Loucy (cell line): Measurements from ENCODE around the gene GRIN2D.
A peak's percentile ranks its signal among the peaks of the same experiment; 100 is the strongest.

Experiments
- H2AFZ ChIP-seq: fragments of 200-600 bp; sonication (generic); 2 replicates; pipeline ENCODE4 v1.6.0; 2016; ENCODE audit warnings: antibody characterized with exemption, mild to moderate bottlenecking, low read length, moderate library complexity
- H3F3A ChIP-seq: fragments of 200-600 bp; 2 replicates; pipeline ENCODE4 v1.6.0; 2016; ENCODE audit warnings: antibody characterized with exemption, low read depth, mild to moderate bottlenecking
- H3K27me3 ChIP-seq: fragments of 200-600 bp; sonication (generic); 2 replicates; pipeline ENCODE4 v1.6.1; 2014; ENCODE audit warnings: low read length, mild to moderate bottlenecking; ENCODE audit not compliant: insufficient read depth, poor library complexity, severe bottlenecking
- H3K36me3 ChIP-seq: fragments of 200-600 bp; sonication (generic); 2 replicates; pipeline ENCODE4 v1.6.1; 2016; ENCODE audit warnings: low read length; ENCODE audit not compliant: insufficient read depth
- H3K4me1 ChIP-seq: fragments of 200-600 bp; sonication (generic); 2 replicates; pipeline ENCODE4 v1.5.1; 2014; ENCODE audit warnings: low read length, mild to moderate bottlenecking; ENCODE audit not compliant: insufficient read depth, poor library complexity, severe bottlenecking
- H3K4me2 ChIP-seq: fragments of 200-600 bp; sonication (generic); 2 replicates; pipeline ENCODE4 v1.6.0; 2014; ENCODE audit warnings: antibody characterized with exemption, low read length, low read depth, mild to moderate bottlenecking; ENCODE audit not compliant: poor library complexity, severe bottlenecking
- H3K4me3 ChIP-seq: fragments of 200-600 bp; sonication (generic); 2 replicates; pipeline ENCODE4 v1.5.1; 2014; ENCODE audit warnings: low read length, mild to moderate bottlenecking, mixed read lengths; ENCODE audit not compliant: poor library complexity, severe bottlenecking
- H3K79me2 ChIP-seq: fragments of 200-600 bp; sonication (generic); 2 replicates; pipeline ENCODE4 v1.6.1; 2014; ENCODE audit warnings: low read length; ENCODE audit not compliant: insufficient read depth
- H3K9ac ChIP-seq: fragments of 200-600 bp; sonication (generic); 2 replicates; pipeline ENCODE4 v1.6.0; 2014; ENCODE audit warnings: mild to moderate bottlenecking, low read depth, low read length, moderate library complexity; ENCODE audit not compliant: poor library complexity, severe bottlenecking
- H3K9me2 ChIP-seq: fragments of 200-600 bp; sonication (generic); replicated peaks from 2 replicates; pipeline ENCODE4 v1.6.1; 2016; ENCODE audit warnings: low read depth, low read length, mixed read lengths
- H3K9me3 ChIP-seq: fragments of 200-600 bp; sonication (generic); 2 replicates; pipeline ENCODE4 v1.6.1; 2014; ENCODE audit warnings: mild to moderate bottlenecking, antibody characterized with exemption, low read length, low read depth; ENCODE audit not compliant: insufficient read depth
- H4K20me1 ChIP-seq: fragments of 200-600 bp; sonication (generic); 2 replicates; pipeline ENCODE4 v1.6.0; 2014; ENCODE audit warnings: antibody characterized with exemption, low read length, mild to moderate bottlenecking; ENCODE audit not compliant: insufficient read depth, poor library complexity, severe bottlenecking
- EZH2phosphoT487 ChIP-seq: fragments of 200-600 bp; IDR thresholded peaks from 2 replicates; pipeline ENCODE4 v1.6.1; 2018; ENCODE audit warnings: antibody characterized with exemption, mild to moderate bottlenecking, moderate library complexity, borderline replicate concordance
- TF ChIP-seq, protein P1 (sequence below): fragments of 200-600 bp; sonication (generic); conservative IDR thresholded peaks from 2 replicates; pipeline ENCODE4 v1.5.1; 2014; ENCODE audit warnings: mild to moderate bottlenecking, antibody characterized with exemption, low read length

The GRIN2D gene

DNA sequence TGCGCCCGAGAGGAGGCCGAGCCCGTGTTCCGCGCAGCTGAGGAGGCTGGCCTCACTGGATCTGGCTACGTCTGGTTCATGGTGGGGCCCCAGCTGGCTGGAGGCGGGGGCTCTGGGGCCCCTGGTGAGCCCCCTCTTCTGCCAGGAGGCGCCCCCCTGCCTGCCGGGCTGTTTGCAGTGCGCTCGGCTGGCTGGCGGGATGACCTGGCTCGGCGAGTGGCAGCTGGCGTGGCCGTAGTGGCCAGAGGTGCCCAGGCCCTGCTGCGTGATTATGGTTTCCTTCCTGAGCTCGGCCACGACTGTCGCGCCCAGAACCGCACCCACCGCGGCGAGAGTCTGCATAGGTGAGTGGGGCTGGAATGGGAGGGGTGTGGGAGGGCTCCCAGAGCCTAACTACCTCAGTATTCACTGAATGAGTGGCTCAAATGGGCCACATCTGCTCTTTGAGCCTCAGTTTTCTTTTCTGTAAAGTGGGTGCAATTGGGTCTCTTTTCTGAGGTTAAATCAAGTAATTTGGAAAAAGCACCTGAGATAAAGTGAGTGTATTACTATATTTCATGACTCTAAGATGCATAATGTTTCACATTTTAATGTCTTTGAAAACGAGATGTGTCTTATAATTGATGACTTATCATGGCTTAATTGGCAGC, 11.7 kb downstream of the GRIN2D start:
- H3F3A ChIP-seq = no peaks in the 10 kb centered on the region
- TF ChIP-seq, protein P1, sequence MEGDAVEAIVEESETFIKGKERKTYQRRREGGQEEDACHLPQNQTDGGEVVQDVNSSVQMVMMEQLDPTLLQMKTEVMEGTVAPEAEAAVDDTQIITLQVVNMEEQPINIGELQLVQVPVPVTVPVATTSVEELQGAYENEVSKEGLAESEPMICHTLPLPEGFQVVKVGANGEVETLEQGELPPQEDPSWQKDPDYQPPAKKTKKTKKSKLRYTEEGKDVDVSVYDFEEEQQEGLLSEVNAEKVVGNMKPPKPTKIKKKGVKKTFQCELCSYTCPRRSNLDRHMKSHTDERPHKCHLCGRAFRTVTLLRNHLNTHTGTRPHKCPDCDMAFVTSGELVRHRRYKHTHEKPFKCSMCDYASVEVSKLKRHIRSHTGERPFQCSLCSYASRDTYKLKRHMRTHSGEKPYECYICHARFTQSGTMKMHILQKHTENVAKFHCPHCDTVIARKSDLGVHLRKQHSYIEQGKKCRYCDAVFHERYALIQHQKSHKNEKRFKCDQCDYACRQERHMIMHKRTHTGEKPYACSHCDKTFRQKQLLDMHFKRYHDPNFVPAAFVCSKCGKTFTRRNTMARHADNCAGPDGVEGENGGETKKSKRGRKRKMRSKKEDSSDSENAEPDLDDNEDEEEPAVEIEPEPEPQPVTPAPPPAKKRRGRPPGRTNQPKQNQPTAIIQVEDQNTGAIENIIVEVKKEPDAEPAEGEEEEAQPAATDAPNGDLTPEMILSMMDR = no peak
- no peak for TF ChIP-seq EZH2phosphoT487
- H3K4me1 ChIP-seq = no peaks in the 10 kb centered on the region
- H3K9ac ChIP-seq = no peak overlapping the region
- H3K36me3 ChIP-seq = no peaks in the 10 kb centered on the region
- no peaks in the 10 kb centered on the region for H3K27me3 ChIP-seq
- H3K9me2 ChIP-seq = no peaks in the 10 kb centered on the region
- H3K9me3 ChIP-seq = no peaks in the 10 kb centered on the region
- H4K20me1 ChIP-seq = no peaks in the 10 kb centered on the region
- no peak overlapping the region for H2AFZ ChIP-seq
- no peak overlapping the region for H3K4me3 ChIP-seq
- H3K79me2 ChIP-seq = no peaks in the 10 kb centered on the region
- H3K4me2 ChIP-seq = no peak overlapping the region

DNA sequence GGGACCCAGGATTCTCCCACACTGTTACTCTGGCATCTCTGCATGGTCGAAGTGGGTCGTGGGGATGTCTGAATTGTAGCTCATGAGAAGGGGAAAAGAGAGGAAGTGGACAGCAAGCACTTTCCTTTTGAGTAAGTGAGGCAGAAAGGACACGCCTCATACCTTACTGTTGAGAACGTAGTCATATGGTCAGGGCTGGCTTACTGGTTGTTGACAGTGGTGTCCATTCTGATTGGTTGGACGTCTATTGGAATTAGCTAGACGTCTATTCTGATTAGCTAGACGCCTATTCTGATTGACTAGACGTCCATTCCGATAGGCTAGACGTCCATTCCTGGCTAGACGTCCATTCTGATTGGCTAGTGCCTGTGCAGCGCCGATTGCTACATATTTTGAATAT, 12.4 kb downstream of the GRIN2D start:
- Histone ChIP-seq H3K27me3 (no peaks in the 10 kb centered on the region), H3K4me3 (no peak overlapping the region), H4K20me1 (no peaks in the 10 kb centered on the region), H3K9me3 (no peaks in the 10 kb centered on the region), H3K79me2 (no peaks in the 10 kb centered on the region), H3K4me2 (no peak overlapping the region), H3K9me2 (no peaks in the 10 kb centered on the region), H3K4me1 (no peaks in the 10 kb centered on the region), H2AFZ (no peak overlapping the region), H3F3A (no peaks in the 10 kb centered on the region), H3K36me3 (no peaks in the 10 kb centered on the region), H3K9ac (no peak overlapping the region)
- TF ChIP-seq, protein P1 = no peak
- TF ChIP-seq EZH2phosphoT487 = no peak

GRCh38 chr19:48413879-48414587, 20.6 kb downstream of the GRIN2D start:
- Histone ChIP-seq H3K9ac (no peak overlapping the region), H3K79me2 (no peaks in the 10 kb centered on the region), H2AFZ (0 out of 2 replicates have a peak overlapping the region, but pooled peaks have one; percentile 36), H3K4me1 (peaks cover 16% of the 10 kb centered on the region), H3K9me2 (no peaks in the 10 kb centered on the region), H3K4me2 (no peak overlapping the region), H3K9me3 (no peaks in the 10 kb centered on the region), H3K36me3 (no peaks in the 10 kb centered on the region), H3K4me3 (no peak overlapping the region), H4K20me1 (no peaks in the 10 kb centered on the region), H3F3A (no peaks in the 10 kb centered on the region), H3K27me3 (no peaks in the 10 kb centered on the region)
- no peak for TF ChIP-seq EZH2phosphoT487

DNA sequence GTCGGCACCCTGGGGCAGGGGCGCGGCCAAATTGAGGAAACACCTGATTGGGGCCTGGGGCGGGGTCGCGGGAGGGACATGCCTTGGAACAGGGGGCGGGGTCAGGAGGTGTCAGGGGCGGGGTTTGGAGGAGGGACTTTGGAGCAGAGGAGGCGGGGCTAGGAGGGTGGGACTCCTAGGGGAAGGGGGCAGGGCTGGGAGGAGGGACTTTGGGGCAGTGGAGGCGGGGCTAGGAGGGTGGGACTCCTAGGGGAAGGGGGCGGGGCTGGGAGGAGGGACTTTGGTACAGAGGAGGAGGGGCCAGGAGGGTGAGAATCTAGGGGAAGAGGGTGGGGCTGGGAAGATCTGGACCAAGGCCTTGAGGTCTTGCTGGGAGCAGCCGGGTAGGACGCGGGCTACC, 21.9 kb downstream of the GRIN2D start:
- H2AFZ ChIP-seq = no peak overlapping the region
- H3K9me3 ChIP-seq = no peaks in the 10 kb centered on the region
- H4K20me1 ChIP-seq = no peaks in the 10 kb centered on the region
- H3K4me2 ChIP-seq = no peak overlapping the region
- no peaks in the 10 kb centered on the region for H3F3A ChIP-seq
- H3K9ac ChIP-seq = no peak overlapping the region
- no peak overlapping the region for H3K4me3 ChIP-seq
- H3K9me2 ChIP-seq = no peaks in the 10 kb centered on the region
- H3K4me1 ChIP-seq = peaks cover 18% of the 10 kb centered on the region
- H3K79me2 ChIP-seq = no peaks in the 10 kb centered on the region
- no peaks in the 10 kb centered on the region for H3K27me3 ChIP-seq
- TF ChIP-seq EZH2phosphoT487 = no peak
- no peaks in the 10 kb centered on the region for H3K36me3 ChIP-seq
